Endothelial cell (in vitro differentiated cells): ENCODE data around the gene C1orf226. TPM values are rescaled to one million over a fixed set of nuclear protein-coding genes. Genes with fewer than 3 reads are reported as not detected.

Experiments used
- DNase-seq: peaks from one replicate; pipeline ENCODE4 v3.0.0; 2021; ENCODE audit warnings: low spot score
- H3K27ac Mint-ChIP-seq: one replicate; pipeline ENCODE4 v1.8.0; 2021; ENCODE audit warnings: mixed read lengths, inconsistent platforms; ENCODE audit not compliant: unreplicated experiment
- H3K27me3 Mint-ChIP-seq: one replicate; pipeline ENCODE4 v1.8.0; 2021; ENCODE audit warnings: mild to moderate bottlenecking, moderate library complexity, mixed read lengths, inconsistent platforms; ENCODE audit not compliant: unreplicated experiment
- H3K36me3 Mint-ChIP-seq: one replicate; pipeline ENCODE4 v1.8.0; 2021; ENCODE audit warnings: mild to moderate bottlenecking, low read depth, mixed read lengths, inconsistent platforms; ENCODE audit not compliant: unreplicated experiment
- H3K4me1 Mint-ChIP-seq: one replicate; pipeline ENCODE4 v1.8.0; 2021; ENCODE audit warnings: mild to moderate bottlenecking, mixed read lengths, inconsistent platforms; ENCODE audit not compliant: unreplicated experiment
- H3K4me3 Mint-ChIP-seq: one replicate; pipeline ENCODE4 v1.8.0; 2021; ENCODE audit warnings: mild to moderate bottlenecking, mixed read lengths, inconsistent platforms; ENCODE audit not compliant: unreplicated experiment
- H3K9me3 Mint-ChIP-seq: one replicate; pipeline ENCODE4 v1.8.0; 2021; ENCODE audit warnings: mixed read lengths, inconsistent platforms; ENCODE audit not compliant: unreplicated experiment
- CTCF ChIP-seq: fragments of 200-600 bp; sonication (generic); IDR thresholded peaks from one replicate; pipeline ENCODE4 v1.5.0; 2021; ENCODE audit warnings: antibody characterized with exemption; ENCODE audit not compliant: unreplicated experiment
- total RNA-seq: library from RNA; stranded (reverse); fragmentation: NEBNext Ultra II Directional; extraction: Animal tissue kit (Norgen Biotek cat#: 25700); gene quantifications from one replicate; pipeline ENCODE4 v1.2.1, GENCODE V29; 2021; ENCODE audit not compliant: unreplicated experiment

C1orf226 gene
- total RNA-seq, 1 donor from 2014 or later = 28.2 TPM

- H3K27ac Mint-ChIP-seq = no peak overlapping the region
- H3K4me3 Mint-ChIP-seq = no peak overlapping the region
- no peaks in the 10 kb centered on the region for H3K4me1 Mint-ChIP-seq
- no peak for DNase-seq
- H3K27me3 Mint-ChIP-seq = no peaks in the 10 kb centered on the region
- H3K9me3 Mint-ChIP-seq = no peaks in the 10 kb centered on the region
- TF ChIP-seq CTCF = no peak
- peaks cover 13% of the 10 kb centered on the region for H3K36me3 Mint-ChIP-seq
Observed at GRCh38 chr1:162365284-162366020, 16.1 kb upstream of the C1orf226 start.

- no peaks in the 10 kb centered on the region for H3K27me3 Mint-ChIP-seq
Observed at GRCh38 chr1:162366149-162366548, 15.4 kb upstream of the C1orf226 start.

GRCh38 chr1:162366671-162367070, 14.9 kb upstream of the C1orf226 start:
- Mint-ChIP-seq H3K9me3 (no peaks in the 10 kb centered on the region), H3K4me1 (no peaks in the 10 kb centered on the region), H3K4me3 (no peak overlapping the region), H3K36me3 (peaks cover 13% of the 10 kb centered on the region), H3K27ac (no peak overlapping the region), H3K27me3 (peaks cover under 1% of the 10 kb centered on the region)
- no peak for DNase-seq
- TF ChIP-seq CTCF = no peak

More at GRCh38 chr1:162366149-162366548, 15.4 kb upstream of the C1orf226 start:
- Mint-ChIP-seq H3K4me3 (no peak overlapping the region), H3K36me3 (peaks cover 13% of the 10 kb centered on the region), H3K4me1 (no peaks in the 10 kb centered on the region), H3K9me3 (no peaks in the 10 kb centered on the region), H3K27ac (no peak overlapping the region)
- no peak for DNase-seq
- TF ChIP-seq CTCF = no peak

GRCh38 chr1:162367073-162367472, 14.5 kb upstream of the C1orf226 start:
- Mint-ChIP-seq H3K4me1 (no peaks in the 10 kb centered on the region), H3K9me3 (no peaks in the 10 kb centered on the region), H3K4me3 (no peak overlapping the region), H3K27me3 (peaks cover 4% of the 10 kb centered on the region), H3K36me3 (peaks cover 17% of the 10 kb centered on the region), H3K27ac (no peak overlapping the region)
- no peak for TF ChIP-seq CTCF
- DNase-seq = no peak

- H3K9me3 Mint-ChIP-seq = no peaks in the 10 kb centered on the region
- H3K4me1 Mint-ChIP-seq = no peaks in the 10 kb centered on the region
- DNase-seq = no peak
- no peak overlapping the region for H3K27ac Mint-ChIP-seq
- TF ChIP-seq CTCF = no peak
- H3K36me3 Mint-ChIP-seq = peaks cover 21% of the 10 kb centered on the region
- no peak overlapping the region for H3K4me3 Mint-ChIP-seq
- H3K27me3 Mint-ChIP-seq = peaks cover 8% of the 10 kb centered on the region
Observed at GRCh38 chr1:162367772-162368171, 13.8 kb upstream of the C1orf226 start.
